Stimulated activated CD4-positive, alpha-beta T cell treated with anti-CD3 and anti-CD28 coated beads, TNF-alpha, amount 100 ng/mL, for 1 hour (primary cell): Measurements from ENCODE around the gene RADX.

Experiments used
- DNase-seq, 3 donors: peaks; one replicate each; pipeline ENCODE4 v3.0.0-alpha.2; 2020; ENCODE audit warnings: low read depth in 3 of 3, low spot score in 1 of 3

The RADX gene

DNA sequence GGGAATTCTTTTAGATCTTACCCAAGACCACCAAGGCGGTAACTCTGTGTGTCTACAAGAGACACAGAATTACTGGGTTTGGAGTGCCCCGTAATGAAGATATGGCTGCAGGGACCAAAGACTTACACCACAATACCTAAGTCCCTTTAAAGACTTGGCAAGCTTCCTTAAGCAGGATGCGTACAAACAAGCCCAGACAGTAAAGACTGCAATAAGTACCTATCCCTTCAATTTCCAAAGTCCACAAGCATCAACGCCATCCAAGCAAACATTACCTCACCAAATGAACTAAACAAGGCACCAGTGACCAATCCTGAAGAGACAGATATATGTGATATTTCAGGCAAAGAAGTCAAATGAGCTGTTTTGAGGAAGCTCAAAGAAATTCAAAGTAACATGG lies 72.4 kb downstream of the RADX start:
- no peak for DNase-seq

- DNase-seq: no peak
These were observed 80.8 kb downstream of the RADX start for GRCh38 chrX:106692425-106693065.

GRCh38 chrX:106696502-106696901 lies 84.7 kb downstream of the RADX start:
- no peak for DNase-seq

GRCh38 chrX:106698693-106699092 lies 86.9 kb downstream of the RADX start:
- DNase-seq: no peak

DNA sequence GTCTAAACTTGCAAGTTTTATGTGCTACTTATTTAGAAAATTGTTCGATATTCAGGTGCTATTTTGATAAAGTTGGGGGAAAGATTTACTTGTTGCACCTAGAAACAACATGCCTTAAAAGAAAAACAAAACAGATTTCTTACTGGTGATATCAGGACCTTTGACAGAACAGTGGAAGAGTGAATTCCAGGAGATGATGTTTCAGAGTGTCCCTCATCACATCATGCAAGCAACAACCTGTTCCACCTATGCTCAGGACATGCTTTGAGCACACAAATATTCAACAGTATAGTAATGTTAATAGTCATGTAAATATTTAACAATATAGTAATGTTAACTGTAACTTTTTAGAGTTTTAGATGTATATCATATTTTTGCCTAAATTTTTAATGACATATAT lies 90.9 kb downstream of the RADX start:
- DNase-seq: no peak

DNA sequence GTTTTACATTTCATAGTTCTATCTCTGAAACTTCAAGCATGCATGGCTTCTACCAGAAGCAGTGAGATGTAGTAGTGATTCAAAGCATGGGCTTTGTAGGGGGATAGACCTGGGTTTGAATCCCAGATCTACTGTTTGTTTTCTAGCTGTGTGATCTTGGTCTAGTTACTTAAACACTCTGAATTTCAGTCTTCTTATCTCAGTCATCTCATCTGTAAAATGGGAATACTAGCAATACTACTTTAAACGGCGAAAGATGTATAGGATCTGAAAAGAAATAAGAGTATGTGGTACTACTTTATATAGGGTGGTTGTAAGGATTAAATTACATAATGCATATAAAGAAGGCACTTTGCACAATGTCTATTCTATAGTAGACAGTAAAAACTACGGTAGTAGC lies 94.7 kb downstream of the RADX start:
- no peak for DNase-seq

DNA sequence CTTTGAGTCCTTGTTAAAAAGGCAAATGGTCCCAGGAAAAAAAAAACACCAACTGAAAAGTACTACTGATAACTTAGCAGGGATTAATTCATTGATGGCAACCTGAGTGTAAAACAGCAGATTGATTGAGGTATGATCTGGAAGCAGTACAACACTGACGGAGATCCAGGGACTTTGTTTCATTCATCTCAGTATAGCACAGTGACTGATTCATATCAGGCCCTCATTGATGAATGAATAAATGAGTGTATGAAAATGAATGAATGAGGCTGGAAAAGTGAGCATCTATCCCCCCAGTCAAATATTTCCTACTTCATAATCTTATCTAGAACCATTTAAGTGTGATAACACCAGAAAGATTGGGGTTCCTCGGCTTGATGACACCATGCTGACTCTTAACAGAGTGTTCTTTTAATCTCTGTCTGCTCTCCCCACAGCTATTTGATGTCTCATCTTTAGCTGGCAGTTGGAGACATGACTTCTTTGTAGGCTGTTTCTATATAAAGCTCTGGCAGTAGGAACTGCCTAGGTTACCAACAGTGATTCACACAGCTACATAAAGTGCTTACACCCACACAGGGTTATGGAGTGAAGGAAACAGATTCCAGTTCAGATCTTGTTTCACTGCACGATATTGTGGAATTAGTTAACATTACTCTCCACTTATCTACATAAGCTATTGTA lies 96.1 kb downstream of the RADX start:
- DNase-seq: no peak

- no peak for DNase-seq
These were observed 99.0 kb downstream of the RADX start for GRCh38 chrX:106710771-106711170.

DNA sequence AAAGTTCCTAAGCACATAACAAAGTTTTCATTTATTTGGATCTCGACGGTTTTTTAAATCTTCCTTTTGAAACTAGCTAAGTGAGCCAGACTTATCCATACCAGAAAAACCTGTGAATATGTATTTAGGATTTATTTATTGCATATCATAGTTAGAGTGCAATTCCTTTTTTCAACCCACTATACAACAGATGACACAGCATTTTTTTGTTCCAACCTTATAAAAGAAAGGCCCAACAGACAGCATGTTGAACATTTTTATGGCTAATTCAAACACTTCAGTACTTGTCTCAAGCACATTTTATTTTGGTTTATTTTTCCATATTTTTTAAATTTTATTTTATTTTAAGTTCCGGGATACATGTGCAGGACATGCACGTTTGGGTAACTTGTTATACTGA lies 99.6 kb downstream of the RADX start:
- DNase-seq: no peak

DNA sequence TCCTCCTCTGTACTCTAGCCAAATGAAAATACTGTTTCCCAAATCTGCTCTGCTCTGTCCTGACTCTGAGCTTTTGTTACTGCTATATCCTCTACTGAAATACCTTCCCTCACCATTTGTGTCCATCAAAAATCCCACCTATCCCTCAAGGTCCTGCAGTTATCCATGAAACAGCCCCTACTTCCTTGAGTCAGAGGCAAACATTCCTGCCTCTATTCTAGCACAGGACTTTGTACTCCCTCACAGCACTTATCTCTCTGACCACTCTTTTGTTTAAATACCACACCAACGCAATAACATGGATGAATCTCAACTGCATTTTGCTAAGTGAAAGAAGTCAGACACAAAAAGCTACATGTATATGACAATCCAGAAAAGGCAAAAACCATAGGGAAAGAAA lies 104.2 kb downstream of the RADX start:
- DNase-seq: no peak

DNA sequence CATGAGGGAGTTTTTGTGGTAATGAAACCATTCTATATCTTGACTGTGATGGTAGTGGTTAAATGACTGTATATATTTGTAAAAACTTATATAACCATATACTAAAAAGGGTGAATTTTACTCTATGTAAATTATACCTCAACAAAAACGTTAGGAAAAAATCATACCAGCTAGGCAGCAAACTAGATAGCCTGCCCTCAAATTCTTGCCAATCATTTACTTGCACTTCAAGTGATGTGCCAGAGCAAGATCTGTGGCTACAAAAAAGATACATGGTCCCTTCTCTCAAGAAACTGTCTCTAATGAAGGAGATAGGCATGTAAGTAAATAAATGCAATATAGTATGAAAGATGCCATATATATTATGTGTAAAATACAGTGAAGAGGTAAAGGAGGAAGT lies 104.7 kb downstream of the RADX start:
- no peak for DNase-seq

DNA sequence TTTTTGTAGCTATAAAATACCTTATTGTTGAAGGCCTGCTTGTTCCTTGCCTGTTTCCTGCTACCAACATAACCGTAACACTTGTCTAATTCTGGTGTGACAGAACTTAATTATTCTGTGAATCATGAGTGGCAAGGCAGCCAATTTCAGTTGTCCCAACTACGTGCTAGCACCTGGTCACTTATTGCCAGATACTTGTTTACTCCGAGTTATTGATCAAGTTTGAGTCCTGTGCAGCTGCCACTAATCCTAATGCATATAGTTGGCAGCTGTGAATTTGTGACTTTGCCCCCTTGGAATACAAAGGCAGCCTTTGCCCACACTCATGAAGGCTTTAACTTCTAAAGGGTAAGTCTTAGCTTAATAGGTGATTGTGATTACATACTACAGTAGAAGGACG lies 106.9 kb downstream of the RADX start:
- no peak for DNase-seq

DNA sequence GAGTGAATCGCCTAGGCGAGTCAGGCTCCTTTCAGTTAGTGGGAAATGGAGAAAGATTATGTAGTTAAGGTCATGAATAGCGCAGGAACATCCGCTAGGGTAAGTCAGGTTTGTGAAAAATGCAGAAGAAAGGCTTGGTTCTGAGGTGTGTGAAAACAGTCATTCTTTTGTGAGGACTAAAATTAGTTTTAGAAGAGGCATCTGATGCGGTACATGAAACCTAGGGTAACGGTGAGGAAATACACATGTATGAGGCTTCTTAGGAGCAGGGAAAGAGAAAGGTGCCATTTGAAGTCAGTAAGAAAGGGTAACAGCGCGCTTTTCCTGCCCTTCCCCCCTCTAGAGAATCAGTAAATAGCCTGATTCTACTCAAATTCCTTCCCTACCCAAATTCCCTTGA lies 114.2 kb downstream of the RADX start:
- DNase-seq: no peak

DNA sequence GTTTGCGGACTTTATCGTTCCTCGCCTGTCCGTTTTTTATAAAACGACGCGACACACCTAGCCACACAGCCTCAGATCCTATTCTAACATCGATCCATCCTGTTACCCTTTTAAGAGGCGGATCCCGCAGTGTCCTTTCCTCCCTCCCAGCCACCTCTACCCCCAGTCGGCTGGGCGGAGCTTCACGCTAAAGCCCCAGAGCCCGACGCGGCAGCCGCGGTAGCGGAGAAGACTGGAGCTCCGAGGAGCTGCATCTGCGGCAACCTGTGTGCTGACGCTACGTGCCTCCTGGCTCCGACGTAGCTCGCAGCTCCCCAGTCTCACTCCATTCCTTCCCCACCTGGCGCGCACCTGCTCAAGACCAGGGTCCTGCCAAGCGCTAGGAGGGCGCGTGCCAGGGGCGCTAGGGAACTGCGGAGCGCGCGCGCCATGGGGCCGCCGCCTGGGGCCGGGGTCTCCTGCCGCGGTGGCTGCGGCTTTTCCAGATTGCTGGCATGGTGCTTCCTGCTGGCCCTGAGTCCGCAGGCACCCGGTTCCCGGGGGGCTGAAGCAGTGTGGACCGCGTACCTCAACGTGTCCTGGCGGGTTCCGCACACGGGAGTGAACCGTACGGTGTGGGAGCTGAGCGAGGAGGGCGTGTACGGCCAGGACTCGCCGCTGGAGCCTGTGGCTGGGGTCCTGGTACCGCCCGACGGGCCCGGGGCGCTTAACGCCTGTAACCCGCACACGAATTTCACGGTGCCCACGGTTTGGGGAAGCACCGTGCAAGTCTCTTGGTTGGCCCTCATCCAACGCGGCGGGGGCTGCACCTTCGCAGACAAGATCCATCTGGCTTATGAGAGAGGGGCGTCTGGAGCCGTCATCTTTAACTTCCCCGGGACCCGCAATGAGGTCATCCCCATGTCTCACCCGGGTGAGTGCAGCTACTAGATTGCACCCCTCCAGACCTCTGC lies 115.0 kb downstream of the RADX start, which contains the start of gene RNF128:
Gene RNF128 (plus strand): TSS at position 217 of the 953 bp plus-strand sequence. CDS start 213 bp downstream, at position 430.
- no peak for DNase-seq

GRCh38 chrX:106728337-106728736 lies 116.6 kb downstream of the RADX start:
- DNase-seq: no peak
